ENCODE measurements around the gene COL23A1.
"Not testable (repeated sequence)": the region's sequence is repeated elsewhere in the genome, so short reads cannot be mapped to it uniquely, and the experiment has no call there.

The COL23A1 gene

GRCh38 chr5:178322736-178323540, 267.3 kb downstream of the COL23A1 start:
- DNase-seq (ENCODE audit: low spot score), result no peak

DNA sequence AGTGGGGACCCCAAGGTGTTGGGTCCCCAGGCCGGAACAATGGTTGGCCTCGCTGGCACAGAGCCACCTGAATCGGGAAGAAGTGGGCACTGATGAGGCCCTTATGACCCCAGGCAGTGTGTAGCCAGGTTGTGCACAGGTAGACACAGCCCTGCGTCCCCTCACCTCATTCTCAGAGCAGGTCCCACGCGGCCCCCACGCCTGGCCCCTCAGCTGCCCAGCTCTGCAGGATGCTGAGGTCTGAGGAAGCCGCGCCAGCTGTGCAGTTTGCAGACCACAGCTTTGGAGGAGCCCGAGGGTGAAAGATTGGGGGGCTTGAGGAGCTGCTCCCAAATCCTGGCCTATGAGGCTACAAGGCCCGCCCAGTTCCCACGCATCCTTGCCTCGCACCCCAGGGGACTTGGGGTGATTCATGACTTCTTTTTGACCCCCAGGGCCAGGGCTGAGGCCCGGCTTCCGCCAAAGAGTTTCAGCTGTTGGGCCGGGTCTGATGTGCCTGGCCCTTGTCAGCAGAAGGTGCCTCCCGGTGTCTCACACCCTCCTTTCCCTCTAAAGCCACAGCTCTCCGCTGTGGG, 269.8 kb downstream of the COL23A1 start:
- DNase-seq (ENCODE audit: low spot score), result no peak

GRCh38 chr5:178319541-178320041, 270.6 kb downstream of the COL23A1 start:
- DNase-seq (ENCODE audit: low spot score), result no peak

- no peak for DNase-seq (ENCODE audit: low spot score)
Observed at GRCh38 chr5:178318893-178319292, 271.3 kb downstream of the COL23A1 start.

DNA sequence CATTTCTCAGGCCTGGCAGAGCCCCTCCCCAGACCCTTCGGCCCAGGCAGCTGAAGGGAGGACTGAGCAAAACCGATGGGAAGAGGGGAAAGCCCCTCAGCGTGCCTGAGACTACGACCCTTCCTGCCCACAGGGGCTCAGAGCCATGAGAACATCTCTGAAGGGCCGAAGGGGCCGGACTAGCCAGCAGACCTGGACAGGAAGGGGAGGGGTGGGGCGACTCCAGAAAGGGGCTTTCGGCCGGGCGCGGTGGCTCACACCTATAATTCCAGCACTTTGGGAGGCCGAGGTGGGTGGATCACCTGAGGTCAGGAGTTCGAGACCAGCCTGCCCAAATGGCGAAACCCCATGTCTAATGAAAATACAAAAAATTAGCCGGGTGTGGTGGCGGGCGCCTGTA, 271.8 kb downstream of the COL23A1 start:
- DNase-seq (ENCODE audit: low spot score), result no peak

DNA sequence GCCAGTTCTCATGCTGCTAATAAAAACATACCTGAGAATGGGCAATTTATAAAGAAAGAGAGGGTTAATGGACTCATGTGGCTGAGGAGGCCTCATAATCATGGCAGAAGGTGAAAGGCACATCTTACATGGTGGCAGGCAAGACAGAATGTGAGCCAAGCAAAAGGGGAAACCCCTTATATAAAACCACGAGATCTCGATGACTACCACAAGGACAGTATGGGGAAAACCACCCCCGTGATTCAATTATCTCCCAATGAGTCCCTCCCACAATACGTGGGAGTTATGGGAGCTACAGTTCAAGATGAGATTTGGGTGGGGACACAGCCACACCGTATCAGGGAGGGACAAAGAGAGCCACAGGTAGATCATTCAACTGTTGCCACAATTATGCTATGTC, 272.5 kb downstream of the COL23A1 start:
- not testable (repeated sequence) for DNase-seq (ENCODE audit: low spot score)

DNA sequence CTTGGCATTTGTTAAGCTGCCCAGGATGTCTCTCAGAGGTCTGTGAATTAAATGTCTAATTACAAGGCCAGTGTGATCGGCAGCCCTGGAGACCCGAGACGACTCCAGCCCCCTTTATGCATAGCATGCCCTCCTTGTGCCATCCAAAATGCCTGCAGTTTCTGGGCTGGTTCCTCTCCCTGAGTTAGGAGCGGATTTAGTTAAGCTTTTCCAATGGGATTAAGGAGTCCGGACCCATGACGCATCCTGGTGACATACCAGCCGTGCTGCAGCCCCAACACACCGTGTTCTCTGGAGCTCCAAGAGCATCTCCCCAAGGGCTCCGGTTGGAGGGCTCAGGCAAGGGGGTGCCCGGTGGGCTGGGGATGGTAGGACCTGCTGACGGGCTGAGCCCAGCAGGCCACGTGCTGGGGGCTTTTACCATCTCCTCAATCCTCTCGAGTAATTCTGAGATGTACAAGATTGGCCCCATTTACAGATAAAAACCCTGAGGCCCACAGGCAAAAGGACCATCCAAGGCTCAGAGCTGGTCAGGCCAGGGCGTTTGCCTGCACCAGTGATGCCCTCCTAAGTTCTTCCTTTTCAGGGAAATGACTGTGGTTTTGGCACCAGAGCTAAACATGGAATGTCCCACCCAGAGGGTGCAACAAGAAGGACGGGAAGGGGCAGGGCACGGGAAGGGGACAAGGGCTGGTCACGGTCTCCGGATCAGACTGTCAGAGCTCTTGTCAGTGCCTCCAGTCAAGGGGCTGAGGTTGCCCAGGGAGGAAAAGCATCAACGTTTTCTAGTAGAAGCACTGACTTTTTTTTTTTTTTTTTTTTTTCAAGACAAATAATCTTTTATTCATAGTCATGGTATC, 275.0 kb downstream of the COL23A1 start:
- no peak for DNase-seq (ENCODE audit: low spot score)

DNA sequence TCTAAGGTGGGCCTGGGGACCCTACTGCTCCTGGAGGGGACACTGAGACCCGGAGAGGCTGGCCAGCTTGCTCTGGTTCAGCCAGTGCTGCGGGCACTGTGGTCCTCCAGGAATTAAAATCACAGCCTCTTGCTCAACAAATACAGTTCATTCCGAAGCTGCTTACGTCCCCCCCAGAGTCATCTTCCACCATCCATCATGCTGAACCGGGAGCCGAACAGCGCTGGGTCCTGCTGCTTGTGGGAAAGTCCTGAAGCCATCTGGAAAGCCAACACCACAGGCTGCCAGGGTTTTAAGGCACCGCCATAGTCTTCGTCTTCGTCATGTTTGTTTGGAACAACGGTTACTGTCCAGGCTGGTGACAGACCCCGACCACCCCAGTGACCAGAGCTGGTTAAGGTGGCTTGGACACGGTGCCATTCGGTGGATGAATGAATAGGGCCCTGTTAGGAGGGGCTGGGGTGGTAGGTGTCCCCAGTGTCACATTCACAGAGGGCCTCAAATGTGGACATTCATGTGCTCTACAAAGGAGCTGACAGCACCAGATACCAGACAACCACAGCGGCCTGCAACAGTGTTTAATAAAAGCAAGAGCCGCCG, 276.0 kb downstream of the COL23A1 start:
- DNase-seq (ENCODE audit: low spot score), result no peak

DNA sequence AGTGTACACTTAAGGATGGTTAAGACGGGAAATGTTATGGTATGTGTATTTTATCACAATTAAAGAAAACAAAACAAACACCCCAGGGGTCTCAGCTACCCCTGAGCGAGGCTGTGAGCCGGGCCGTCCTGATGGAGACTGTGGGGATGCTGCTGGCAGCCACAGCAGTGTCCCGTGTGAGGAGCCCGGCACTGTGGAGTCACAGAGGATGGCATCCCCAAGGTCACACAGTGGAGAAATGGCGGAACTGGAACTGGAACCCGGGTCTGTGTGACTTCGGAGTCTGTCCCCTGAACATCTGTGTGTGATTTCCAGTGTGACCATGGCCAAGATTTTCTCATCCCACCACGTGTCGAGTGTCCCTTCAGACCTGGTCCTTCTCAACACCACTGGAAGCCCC, 276.9 kb downstream of the COL23A1 start:
- DNase-seq (ENCODE audit: low spot score), result no peak

DNA sequence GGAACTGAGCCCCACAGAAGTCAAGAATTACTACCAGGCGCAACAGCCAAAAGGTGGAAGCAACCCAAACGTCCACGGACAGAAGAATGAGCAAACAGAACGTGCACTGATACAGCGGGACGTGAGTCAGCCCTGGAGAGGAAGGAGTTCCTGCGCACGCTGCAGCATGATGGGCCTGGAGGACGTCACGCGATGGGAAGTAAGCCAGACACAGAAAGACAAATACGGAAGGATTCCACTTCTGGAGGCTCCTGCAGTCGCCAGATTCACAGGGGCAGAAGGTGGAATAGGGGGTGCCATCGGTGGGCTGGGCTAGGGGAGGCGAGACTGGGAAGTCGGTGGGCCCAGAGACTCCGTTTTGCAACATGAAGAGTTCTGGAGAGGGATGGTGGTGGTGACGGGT, 277.3 kb downstream of the COL23A1 start:
- no peak for DNase-seq (ENCODE audit: low spot score)

DNA sequence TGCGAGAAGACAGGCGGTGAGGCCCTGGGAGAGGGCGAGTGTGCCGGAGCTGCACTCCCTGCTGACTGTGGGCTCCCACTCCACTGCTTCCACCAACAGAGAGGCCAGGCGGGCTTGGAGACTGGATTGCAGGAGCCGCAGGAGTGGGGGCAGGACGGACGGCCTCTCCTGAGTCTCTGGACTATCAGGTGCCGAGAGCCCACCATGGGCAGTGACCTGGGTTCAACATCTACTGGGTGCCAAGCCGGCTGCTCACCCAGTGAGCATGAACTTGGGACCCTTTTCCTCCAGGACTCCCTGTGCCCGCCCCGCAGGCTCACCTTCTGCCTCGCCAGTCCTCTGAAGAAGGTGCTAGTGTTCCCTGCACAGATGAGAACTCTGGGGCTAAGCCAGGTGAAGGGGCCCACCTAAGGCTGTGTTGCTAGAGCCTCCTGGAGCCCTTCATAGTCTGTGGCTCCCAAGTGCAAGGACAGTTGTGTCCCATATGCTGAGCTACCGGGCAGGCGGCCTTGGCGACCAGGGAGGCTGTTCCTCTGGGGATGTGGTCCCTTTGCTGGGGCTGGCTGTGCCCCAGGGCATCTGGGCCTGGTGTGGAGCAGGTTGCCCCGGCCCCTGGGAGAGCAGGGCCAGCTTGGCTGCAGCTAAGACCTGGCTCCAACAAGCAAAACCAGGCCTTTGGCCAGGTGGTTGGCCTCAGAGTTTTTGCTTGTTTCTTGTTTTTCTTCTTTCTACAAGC, 279.9 kb downstream of the COL23A1 start:
- DNase-seq (ENCODE audit: low spot score), result no peak

DNA sequence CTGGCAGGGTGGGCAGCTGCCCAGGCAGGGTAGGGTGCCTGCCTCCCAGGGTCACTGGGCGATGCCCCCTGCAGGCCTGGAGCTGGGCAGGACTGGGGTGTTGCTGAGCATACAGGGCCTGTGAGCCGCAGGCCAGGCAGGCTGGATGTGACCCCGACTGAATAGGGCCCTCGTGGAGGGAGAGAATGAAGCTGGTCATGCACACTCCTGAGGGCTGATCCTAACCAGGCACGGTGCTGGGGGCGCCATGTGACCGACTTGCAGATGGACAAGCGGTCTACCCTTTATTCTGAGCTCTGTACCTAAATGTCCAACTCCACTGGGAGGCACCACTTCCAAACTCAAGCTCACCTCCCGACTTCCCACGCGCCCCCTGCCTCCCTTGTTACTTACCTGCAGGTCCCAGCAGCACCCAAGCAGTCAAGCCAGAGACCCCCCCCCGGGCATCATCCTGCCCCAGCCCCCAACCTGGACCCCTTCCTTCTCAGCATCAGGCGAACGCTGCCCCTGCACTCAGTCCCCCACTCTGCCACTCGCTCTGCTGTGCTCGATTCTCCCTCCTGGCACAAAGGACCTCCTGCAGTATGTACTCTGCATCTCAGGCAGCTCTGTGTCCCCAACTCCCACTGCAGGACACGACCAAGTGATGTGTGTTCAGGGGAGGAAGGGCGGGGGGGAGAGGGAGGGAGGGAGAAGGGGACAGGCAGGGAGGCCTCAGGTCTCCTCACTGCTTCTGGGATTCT, 280.8 kb downstream of the COL23A1 start:
- DNase-seq (ENCODE audit: low spot score), result no peak

- no peak for DNase-seq (ENCODE audit: low spot score)
Observed at GRCh38 chr5:178308541-178309092, 281.6 kb downstream of the COL23A1 start.

GRCh38 chr5:178307267-178308045, 282.7 kb downstream of the COL23A1 start:
- DNase-seq (ENCODE audit: low spot score), result no peak

- DNase-seq (ENCODE audit: low spot score), result no peak
Observed at GRCh38 chr5:178306430-178307225, 283.6 kb downstream of the COL23A1 start.

- no peak for DNase-seq (ENCODE audit: low spot score)
Observed at GRCh38 chr5:178305801-178306200, 284.4 kb downstream of the COL23A1 start.

GRCh38 chr5:178304761-178305645, 285.2 kb downstream of the COL23A1 start:
- no peak for DNase-seq (ENCODE audit: low spot score)

- DNase-seq (ENCODE audit: low spot score), result no peak
Observed at GRCh38 chr5:178304016-178304415, 286.2 kb downstream of the COL23A1 start.
